ENCODE data around the gene RPS5.

RPS5 gene

DNA sequence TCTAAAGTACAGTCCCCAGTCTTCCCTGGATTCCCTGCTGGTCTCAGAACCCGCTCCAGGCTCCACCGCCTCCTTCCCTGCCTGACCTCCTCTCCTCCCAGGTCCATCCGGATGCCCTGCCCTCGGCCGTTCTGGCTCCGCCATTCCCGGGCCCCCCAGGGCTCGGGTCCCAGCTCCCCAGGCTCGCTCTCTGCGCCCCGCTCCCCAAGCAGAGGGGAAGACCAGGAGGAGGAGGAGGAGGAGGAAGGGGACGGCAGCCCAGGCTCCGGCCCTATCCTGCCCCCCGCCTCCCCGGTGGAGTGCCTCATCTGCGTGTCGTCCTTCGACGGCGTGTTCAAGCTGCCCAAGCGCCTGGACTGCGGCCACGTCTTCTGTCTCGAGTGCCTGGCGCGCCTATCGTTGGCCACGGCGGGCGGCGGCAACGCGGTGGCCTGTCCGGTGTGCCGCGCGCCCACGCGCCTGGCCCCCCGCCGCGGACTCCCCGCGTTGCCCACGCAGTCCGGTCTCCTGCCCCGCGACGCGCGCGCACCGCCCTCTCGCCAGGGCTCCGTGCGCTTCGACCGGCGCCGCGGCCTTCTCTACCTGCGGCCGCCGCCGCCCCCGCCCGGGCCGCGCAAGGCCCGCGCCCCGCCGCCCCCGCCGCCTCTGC is 9.0 kb downstream of the RPS5 start:
- Histone ChIP-seq H3K9me3 (ENCODE audit: severe bottlenecking) (no peaks in the 10 kb centered on the region), H3K36me3 (peaks cover 44% of the 10 kb centered on the region), H3K27ac (no peak overlapping the region), H3K27me3 (ENCODE audit: insufficient read depth, low read depth, severe bottlenecking) (no peaks in the 10 kb centered on the region), H3K4me3 (ENCODE audit: low read depth, low read length) (no peak overlapping the region)
- no peak for DNase-seq
- TF ChIP-seq, protein P1, sequence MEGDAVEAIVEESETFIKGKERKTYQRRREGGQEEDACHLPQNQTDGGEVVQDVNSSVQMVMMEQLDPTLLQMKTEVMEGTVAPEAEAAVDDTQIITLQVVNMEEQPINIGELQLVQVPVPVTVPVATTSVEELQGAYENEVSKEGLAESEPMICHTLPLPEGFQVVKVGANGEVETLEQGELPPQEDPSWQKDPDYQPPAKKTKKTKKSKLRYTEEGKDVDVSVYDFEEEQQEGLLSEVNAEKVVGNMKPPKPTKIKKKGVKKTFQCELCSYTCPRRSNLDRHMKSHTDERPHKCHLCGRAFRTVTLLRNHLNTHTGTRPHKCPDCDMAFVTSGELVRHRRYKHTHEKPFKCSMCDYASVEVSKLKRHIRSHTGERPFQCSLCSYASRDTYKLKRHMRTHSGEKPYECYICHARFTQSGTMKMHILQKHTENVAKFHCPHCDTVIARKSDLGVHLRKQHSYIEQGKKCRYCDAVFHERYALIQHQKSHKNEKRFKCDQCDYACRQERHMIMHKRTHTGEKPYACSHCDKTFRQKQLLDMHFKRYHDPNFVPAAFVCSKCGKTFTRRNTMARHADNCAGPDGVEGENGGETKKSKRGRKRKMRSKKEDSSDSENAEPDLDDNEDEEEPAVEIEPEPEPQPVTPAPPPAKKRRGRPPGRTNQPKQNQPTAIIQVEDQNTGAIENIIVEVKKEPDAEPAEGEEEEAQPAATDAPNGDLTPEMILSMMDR (IDR thresholded peaks at IDR 0.05; ENCODE audit: low read depth, low read length): no peak

DNA sequence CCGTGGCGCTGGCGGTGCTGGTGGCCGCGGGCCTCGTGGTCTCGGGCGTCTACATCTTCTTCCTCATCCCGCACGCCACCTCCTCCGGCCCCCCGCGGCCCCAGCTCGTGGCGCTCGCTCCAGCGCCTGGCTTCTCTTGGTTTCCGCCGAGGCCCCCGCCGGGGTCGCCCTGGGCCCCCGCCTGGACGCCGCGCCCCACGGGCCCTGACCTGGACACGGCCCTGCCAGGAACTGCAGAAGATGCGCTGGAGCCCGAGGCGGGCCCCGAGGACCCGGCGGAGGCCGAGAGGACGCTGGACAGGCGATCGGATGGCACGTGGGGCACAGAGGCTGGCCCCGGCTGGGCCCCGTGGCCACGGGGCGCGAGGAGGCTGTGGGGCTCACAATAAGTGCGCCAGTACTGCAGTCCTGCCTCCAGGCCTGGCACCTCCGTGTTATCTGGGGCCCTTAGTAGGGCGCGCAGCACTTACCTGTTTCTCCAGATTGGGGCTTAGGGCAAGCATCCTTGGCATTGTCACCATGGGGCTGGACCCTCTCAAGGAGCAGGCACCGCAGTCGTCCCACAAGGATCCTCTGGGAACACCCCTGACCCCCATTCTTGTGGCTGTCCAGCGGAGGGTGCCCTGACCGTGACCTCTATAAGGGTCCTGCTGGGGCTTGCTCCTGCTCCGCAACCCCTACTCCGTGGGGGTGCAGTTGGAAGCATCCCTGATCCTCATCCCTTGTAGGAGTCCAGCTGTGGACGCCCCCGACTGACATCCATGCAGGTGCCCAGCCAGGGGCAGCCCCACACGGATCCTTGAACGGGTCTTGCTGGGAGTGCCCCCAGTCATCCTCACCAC is 9.8 kb downstream of the RPS5 start:
- H3K27me3 ChIP-seq (ENCODE audit: insufficient read depth, low read depth, severe bottlenecking): no peaks in the 10 kb centered on the region
- DNase-seq: no peak
- TF ChIP-seq, protein P1 (IDR thresholded peaks at IDR 0.05; ENCODE audit: low read depth, low read length): no peak
- H3K27ac ChIP-seq: no peak overlapping the region
- no peaks in the 10 kb centered on the region for H3K9me3 ChIP-seq (ENCODE audit: severe bottlenecking)
- no peak overlapping the region for H3K4me3 ChIP-seq (ENCODE audit: low read depth, low read length)
- peaks cover 36% of the 10 kb centered on the region for H3K36me3 ChIP-seq

DNA sequence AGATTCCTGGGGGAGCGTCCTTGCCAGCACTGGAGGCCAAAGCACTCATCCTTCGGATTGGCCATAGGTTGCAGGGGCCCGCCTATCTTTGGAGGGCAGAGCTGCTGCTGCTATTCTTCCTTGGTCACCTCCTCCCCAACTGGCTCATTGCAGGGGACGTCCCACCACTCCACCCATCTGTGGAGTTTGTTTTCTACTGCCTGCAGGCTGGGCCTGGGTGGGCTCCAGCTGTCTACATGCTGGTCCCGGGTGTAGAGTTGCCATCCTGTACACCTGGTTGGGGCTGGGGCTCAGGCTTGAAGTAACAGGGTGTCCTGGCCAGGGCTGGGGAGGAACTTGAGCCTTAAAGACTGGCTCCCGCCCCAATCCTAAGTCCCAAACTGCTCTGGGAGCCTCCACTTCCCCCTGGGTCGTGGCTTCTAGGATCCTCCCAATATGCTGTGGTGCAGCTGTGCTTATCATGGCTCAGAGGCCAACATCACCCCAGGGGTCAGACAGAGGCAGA is 10.5 kb downstream of the RPS5 start:
- no peak overlapping the region for H3K27ac ChIP-seq
- peaks cover 29% of the 10 kb centered on the region for H3K36me3 ChIP-seq
- H3K27me3 ChIP-seq (ENCODE audit: insufficient read depth, low read depth, severe bottlenecking): no peaks in the 10 kb centered on the region
- TF ChIP-seq, protein P1 (IDR thresholded peaks at IDR 0.05; ENCODE audit: low read depth, low read length): no peak
- no peak for DNase-seq
- H3K4me3 ChIP-seq (ENCODE audit: low read depth, low read length): no peak overlapping the region
- H3K9me3 ChIP-seq (ENCODE audit: severe bottlenecking): no peaks in the 10 kb centered on the region

DNA sequence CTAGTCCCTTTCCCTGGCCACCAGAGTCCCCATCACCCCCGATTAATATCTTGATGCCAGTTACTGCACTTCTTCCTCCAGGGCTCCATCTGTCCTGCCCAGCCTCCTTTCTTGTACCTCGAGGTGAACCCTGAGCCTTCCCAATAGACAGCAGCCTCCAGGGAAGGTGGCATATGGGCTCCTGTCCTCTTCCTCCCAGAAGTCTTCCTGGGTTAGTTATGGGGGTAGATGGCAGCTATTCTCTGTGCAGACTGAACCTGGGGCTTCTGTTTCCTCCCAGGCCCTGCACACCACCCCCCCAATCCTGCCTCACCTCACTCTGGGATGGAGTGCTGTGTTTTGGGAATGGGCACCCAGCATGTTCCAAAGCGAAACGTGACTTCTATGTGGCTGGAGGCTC is 11.0 kb downstream of the RPS5 start:
- peaks cover 24% of the 10 kb centered on the region for H3K36me3 ChIP-seq
- no peak for DNase-seq
- TF ChIP-seq, protein P1 (IDR thresholded peaks at IDR 0.05; ENCODE audit: low read depth, low read length): no peak
- H3K9me3 ChIP-seq (ENCODE audit: severe bottlenecking): no peaks in the 10 kb centered on the region
- no peak overlapping the region for H3K4me3 ChIP-seq (ENCODE audit: low read depth, low read length)
- H3K27me3 ChIP-seq (ENCODE audit: insufficient read depth, low read depth, severe bottlenecking): no peaks in the 10 kb centered on the region
- no peak overlapping the region for H3K27ac ChIP-seq

DNA sequence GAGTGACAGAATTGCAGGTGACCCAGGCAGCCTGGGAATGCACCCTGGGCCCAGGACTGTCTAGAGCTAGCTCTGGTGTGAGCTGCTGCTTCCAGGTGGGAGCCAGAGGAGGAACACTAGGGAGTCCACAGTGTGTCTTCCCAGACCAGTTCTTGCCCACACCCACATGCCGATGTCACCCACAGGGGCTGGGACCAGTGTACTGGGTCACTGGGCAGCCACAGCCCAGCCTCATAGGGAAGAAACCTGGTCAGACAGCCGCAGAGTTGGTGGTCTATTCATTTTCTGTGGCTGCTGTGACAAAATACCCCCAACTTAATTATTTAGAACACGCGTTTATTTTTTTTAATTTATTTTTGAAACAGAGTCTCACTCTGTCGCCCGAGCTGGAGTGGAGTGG is 11.5 kb downstream of the RPS5 start:
- Histone ChIP-seq H3K27me3 (ENCODE audit: insufficient read depth, low read depth, severe bottlenecking) (no peaks in the 10 kb centered on the region), H3K9me3 (ENCODE audit: severe bottlenecking) (no peaks in the 10 kb centered on the region), H3K27ac (no peak overlapping the region), H3K36me3 (peaks cover 20% of the 10 kb centered on the region), H3K4me3 (ENCODE audit: low read depth, low read length) (no peak overlapping the region)
- TF ChIP-seq, protein P1 (IDR thresholded peaks at IDR 0.05; ENCODE audit: low read depth, low read length): no peak
- DNase-seq: no peak
